ENCODE data around the gene SENP8.

Gene SENP8

GRCh38 chr15:72175186-72176044 lies 57.2 kb downstream of the SENP8 start:
- no peak for DNase-seq (ENCODE audit: low read depth in 2 of 2)

- DNase-seq (ENCODE audit: low read depth in 2 of 2): no peak
These were observed 58.0 kb downstream of the SENP8 start for GRCh38 chr15:72176159-72176558.

- no peak for DNase-seq (ENCODE audit: low read depth in 2 of 2)
These were observed 58.5 kb downstream of the SENP8 start for GRCh38 chr15:72176743-72177142.

GRCh38 chr15:72178976-72179585 lies 60.9 kb downstream of the SENP8 start:
- DNase-seq (ENCODE audit: low read depth in 2 of 2): no peak

GRCh38 chr15:72179950-72180581 lies 61.9 kb downstream of the SENP8 start:
- DNase-seq (ENCODE audit: low read depth in 2 of 2): no peak

DNA sequence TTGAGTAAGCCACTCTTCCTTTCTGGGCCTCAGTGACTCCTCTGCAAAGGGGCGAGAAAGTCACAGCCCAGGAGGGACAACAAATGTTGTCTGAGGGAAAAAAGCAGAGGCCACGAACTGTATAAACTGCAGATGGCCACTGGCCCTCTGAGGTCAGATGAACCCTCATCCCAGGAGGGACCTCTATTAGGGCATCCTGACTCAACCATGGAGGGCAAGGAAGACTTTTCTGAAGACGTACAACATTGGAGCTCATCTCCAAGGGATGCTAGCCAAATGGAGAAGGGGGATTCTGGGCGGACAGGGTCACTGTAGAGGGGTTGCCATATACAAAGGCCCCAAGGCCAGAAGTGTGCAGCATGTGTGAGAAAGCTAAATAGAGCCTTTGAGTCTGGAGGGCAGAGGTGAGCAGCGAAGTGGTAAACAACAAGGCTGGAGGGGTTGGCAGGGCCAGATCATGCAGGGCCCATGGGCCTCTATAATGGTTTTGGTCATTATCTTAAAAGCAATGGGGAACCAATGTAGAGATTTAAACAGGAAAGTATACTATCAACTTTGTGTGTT lies 62.6 kb downstream of the SENP8 start:
- no peak for DNase-seq (ENCODE audit: low read depth in 2 of 2)

DNA sequence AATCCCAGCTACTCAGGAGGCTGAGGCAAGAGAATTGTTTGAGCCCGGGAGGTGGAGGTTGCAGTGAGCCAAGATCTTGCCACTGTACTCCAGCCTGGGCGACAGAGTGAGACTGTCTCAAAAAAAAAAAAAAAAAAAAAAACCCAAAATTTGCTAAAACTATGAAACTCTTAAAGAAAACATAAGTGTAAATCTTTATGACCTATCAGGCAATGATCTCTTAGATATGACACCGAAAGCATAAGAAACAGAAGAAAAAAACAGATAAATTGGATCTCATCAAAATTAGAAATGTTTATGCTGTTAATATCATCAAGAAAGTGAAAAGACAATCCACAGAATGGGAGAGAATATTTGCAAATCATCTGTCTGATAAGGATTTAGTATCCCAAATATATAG lies 64.0 kb downstream of the SENP8 start:
- DNase-seq (ENCODE audit: low read depth in 2 of 2): no peak

DNA sequence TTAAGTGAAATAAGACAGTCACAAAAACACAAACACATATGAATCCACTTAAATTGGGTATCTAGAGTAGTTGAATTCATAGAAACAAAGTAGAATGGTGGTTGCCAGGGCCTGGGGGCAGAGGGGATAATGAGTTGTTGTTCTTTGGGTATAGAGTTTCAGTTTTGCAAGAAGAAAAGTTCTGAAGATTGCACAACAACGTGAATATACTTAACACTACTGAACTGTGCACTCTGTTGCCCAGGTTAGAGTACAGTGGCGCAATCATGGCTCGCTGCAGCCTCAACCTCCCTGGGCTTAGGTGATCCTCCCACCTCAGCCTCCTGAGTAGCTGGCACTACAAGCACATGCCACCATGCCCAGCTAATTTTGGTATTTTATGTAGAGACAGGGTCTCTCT lies 64.5 kb downstream of the SENP8 start:
- no peak for DNase-seq (ENCODE audit: low read depth in 2 of 2)

DNA sequence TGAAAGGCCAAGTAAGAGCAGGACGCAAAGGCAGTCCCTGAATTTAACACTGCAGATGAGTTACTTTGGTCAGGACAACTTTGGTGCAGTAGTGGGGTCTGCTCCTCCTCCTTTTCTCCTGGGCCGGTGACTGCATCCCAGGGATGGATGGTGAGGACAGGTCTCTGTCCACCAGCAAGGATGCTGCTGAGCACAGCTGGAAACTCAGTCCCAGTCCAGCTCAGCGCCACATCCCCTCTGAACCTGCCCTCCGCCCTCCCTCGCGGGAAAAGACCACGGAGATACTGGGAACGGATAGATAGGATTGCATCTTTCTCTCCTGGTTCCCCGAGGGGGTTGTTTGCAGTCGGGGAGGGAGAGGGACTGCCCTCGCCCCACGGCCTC lies 65.6 kb downstream of the SENP8 start:
- DNase-seq (ENCODE audit: low read depth in 2 of 2): no peak

GRCh38 chr15:72184165-72184811 lies 66.1 kb downstream of the SENP8 start:
- DNase-seq (ENCODE audit: low read depth in 2 of 2): no peak

- DNase-seq (ENCODE audit: low read depth in 2 of 2): no peak
These were observed 71.2 kb downstream of the SENP8 start for GRCh38 chr15:72189250-72189902.

GRCh38 chr15:72192416-72192815 lies 74.2 kb downstream of the SENP8 start:
- no peak for DNase-seq (ENCODE audit: low read depth in 2 of 2)

All from stimulated activated CD4-positive, alpha-beta T cell treated with anti-CD3 and anti-CD28 coated beads, Interleukin-15, amount 100 ng/mL, for 48 hours (primary cell).